Skin epidermis (tissue), 12 donors: Measurements from ENCODE around the gene ZNF608.
A peak's percentile ranks its signal among the peaks of the same experiment; 100 is the strongest.

Experiments used
- H3K27ac ChIP-seq, 21 experiments: fragments of 200-600 bp; sonication (generic) in 11 of 21; one replicate each; pipeline ENCODE4 v1.5.0; 2020; ENCODE audit warnings: mild to moderate bottlenecking in 3 of 21, inconsistent platforms in 2 of 21, moderate library complexity in 2 of 21
- H3K4me3 ChIP-seq, 7 experiments: fragments of 200-600 bp; sonication (generic) in 2 of 7; one replicate each; pipeline ENCODE4 v1.5.0; 2020; ENCODE audit warnings: inconsistent platforms in 2 of 7, mild to moderate bottlenecking in 2 of 7, moderate library complexity in 1 of 7

ZNF608 gene

DNA sequence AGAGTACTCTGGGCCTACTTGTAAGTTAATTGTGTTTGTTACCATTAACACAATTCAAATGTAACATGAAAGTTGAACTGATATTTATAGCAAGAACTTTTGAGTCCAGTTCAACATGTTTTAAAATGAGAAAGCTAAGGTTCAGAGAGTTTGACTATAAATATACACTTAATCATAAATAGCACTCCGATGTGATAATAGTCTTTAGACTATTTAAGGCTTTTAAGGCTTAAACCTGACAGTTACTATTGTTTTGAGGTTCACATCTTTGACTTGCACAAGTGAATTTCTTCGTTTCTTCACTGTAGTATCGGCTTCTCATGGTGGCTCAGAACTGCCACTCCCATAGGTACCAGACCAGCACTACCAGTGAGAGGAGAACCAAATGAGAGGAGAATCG lies 42.4 kb downstream of the ZNF608 start:
- no peak overlapping the region for H3K4me3 ChIP-seq
- H3K27ac ChIP-seq, result no peak overlapping the region

DNA sequence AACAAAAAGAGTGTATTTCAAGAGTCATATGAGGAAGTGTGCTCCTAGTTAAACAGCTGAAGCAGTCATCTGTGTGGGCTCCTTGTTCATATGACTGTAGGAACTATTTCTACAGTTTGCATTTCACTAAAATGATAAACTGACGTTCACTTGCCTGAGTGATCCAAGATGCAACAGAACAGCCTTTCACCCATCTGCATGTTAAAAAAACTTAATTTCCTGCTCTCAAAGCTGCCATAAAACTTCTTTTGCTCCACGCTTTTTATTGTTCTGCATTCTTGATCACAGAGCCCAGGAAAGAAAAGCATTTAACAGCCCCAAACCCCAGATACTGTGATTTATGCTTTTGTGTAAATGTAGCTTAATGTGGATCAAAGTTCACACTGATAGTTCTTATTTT lies 43.9 kb downstream of the ZNF608 start:
- no peak overlapping the region for H3K4me3 ChIP-seq
- H3K27ac ChIP-seq, result peak overlapping the region in 1 of 21 experiments; percentile 51

GRCh38 chr5:124701873-124702425 lies 44.5 kb downstream of the ZNF608 start:
- no peak overlapping the region for H3K27ac ChIP-seq
- H3K4me3 ChIP-seq, result no peak overlapping the region

DNA sequence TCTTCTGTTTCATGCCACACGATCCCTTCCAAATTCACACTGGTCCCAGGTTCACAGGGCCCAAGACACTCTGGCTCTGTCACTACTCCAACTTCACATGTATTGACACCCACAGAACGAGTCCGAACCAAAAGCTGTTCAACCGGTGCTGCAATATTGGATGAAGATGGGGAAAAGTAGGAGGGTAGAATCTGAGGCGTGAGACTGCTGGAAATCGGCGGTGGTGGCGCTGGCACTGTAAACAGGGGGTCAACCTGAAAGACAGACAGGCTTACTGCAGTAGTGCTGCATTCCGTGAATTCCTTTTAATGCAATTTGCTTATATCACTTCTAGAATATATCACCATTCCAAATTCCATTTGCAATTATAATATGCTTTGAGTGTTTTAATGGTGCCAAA lies 45.4 kb downstream of the ZNF608 start:
- peak overlapping the region in 2 of 21 experiments; percentile 15 to 36 for H3K27ac ChIP-seq
- no peak overlapping the region for H3K4me3 ChIP-seq

DNA sequence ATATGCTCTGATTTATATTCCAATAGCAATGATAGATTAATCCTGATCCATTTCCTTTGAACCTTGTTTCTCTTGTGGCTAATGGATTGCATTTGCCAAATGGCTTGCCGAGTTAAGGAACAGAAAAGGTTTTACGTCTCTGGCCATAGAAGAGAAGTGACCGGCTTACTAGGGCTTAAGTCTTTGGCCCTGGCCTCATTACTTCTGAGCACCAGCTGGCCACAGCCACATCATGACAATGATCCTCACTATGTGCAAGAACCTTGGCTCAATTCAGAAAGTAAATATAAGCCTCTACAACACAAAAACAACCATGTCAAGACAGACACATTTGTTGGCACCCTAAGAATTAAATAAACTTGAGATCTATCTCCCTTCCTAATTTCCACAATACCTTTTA lies 46.1 kb downstream of the ZNF608 start:
- Histone ChIP-seq H3K4me3 (no peak overlapping the region), H3K27ac (peak overlapping the region in 2 of 21 experiments; percentile 15 to 36)

- H3K4me3 ChIP-seq, result no peak overlapping the region
- H3K27ac ChIP-seq, result peak overlapping the region in 3 of 21 experiments; percentile 7 to 62 (median 39)
Measured at GRCh38 chr5:124698770-124699169, 47.7 kb downstream of the ZNF608 start.

GRCh38 chr5:124697933-124698591 lies 48.4 kb downstream of the ZNF608 start:
- no peak overlapping the region for H3K4me3 ChIP-seq
- H3K27ac ChIP-seq, result peak overlapping the region in 8 of 21 experiments; percentile 7 to 62 (median 34)

DNA sequence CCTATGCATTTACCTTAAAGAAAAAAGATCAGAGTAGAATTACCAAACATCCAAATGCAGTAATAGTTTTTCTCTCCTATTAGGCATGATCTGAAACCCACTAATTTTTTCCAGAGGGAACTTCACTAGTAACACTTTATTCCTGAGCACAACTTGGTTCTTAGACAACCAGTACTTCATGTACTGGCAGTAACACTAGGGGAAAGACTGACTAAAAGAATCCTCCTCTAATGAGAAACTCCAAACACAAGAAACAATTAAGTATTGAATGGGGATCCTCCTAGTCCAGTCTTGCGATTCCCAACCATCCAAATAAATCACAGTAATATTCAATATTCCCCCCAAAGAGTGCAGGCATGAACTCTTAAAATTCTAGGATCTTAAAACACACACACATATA lies 48.9 kb downstream of the ZNF608 start:
- H3K4me3 ChIP-seq, result no peak overlapping the region
- H3K27ac ChIP-seq, result peak overlapping the region in 5 of 21 experiments; percentile 7 to 62 (median 27)

- Histone ChIP-seq H3K27ac (no peak overlapping the region), H3K4me3 (no peak overlapping the region)
Measured at GRCh38 chr5:124696898-124697297, 49.5 kb downstream of the ZNF608 start.
